Stimulated activated CD4-positive, alpha-beta T cell treated with anti-CD3 and anti-CD28 coated beads, Interleukin-1b, Interleukin-23, amount 100 ng/mL, for 1 hour (primary cell): ENCODE data around the gene MPC1.
"Not testable (repeated sequence)": the region's sequence is repeated elsewhere in the genome, so short reads cannot be mapped to it uniquely, and the experiment has no call there.

Source experiments
- DNase-seq, 2 donors: peaks; one replicate each; pipeline ENCODE4 v3.0.0-alpha.2; 2020; ENCODE audit warnings: low read depth in 2 of 2

MPC1 gene

GRCh38 chr6:166381381-166381732 is 1.4 kb downstream of the MPC1 start:
- no peak for DNase-seq

- DNase-seq = no peak
Measured at GRCh38 chr6:166379800-166380199, 2.9 kb downstream of the MPC1 start.

- no peak for DNase-seq
Measured at GRCh38 chr6:166379103-166379586, 3.6 kb downstream of the MPC1 start.

GRCh38 chr6:166377721-166378120 is 5.0 kb downstream of the MPC1 start:
- DNase-seq = no peak

- no peak for DNase-seq
Measured at GRCh38 chr6:166375013-166375412, 7.7 kb downstream of the MPC1 start.

- DNase-seq = no peak
Measured at GRCh38 chr6:166370489-166370888, 12.3 kb downstream of the MPC1 start.

- DNase-seq = no peak
Measured at GRCh38 chr6:166369782-166370181, 13.0 kb downstream of the MPC1 start.

- no peak for DNase-seq
Measured at GRCh38 chr6:166366921-166367320, 15.8 kb downstream of the MPC1 start.

GRCh38 chr6:166365806-166366205 is 16.9 kb downstream of the MPC1 start:
- no peak for DNase-seq

- no peak for DNase-seq
Measured at GRCh38 chr6:166365221-166365620, 17.5 kb downstream of the MPC1 start.

- no peak for DNase-seq
Measured at GRCh38 chr6:166364456-166364855, 18.3 kb downstream of the MPC1 start.

GRCh38 chr6:166362427-166362826 is 20.3 kb downstream of the MPC1 start:
- DNase-seq = not testable (repeated sequence)

GRCh38 chr6:166361077-166361429 is 21.7 kb downstream of the MPC1 start:
- no peak for DNase-seq

GRCh38 chr6:166360243-166361076 is 22.3 kb downstream of the MPC1 start:
- no peak for DNase-seq

GRCh38 chr6:166355552-166355951 is 27.2 kb downstream of the MPC1 start:
- DNase-seq = no peak

GRCh38 chr6:166354965-166355364 is 27.8 kb downstream of the MPC1 start:
- DNase-seq = no peak

- DNase-seq = no peak
Measured at GRCh38 chr6:166354143-166354542, 28.6 kb downstream of the MPC1 start.

- no peak for DNase-seq
Measured at GRCh38 chr6:166353507-166353906, 29.2 kb downstream of the MPC1 start.

- no peak for DNase-seq
Measured at GRCh38 chr6:166352923-166353322, 29.8 kb downstream of the MPC1 start.

- DNase-seq = no peak
Measured at GRCh38 chr6:166351715-166352285, 30.9 kb downstream of the MPC1 start.

- DNase-seq = no peak
Measured at GRCh38 chr6:166348305-166348949, 34.3 kb downstream of the MPC1 start.

GRCh38 chr6:166346965-166347364 is 35.8 kb downstream of the MPC1 start:
- DNase-seq = no peak

GRCh38 chr6:166346449-166346848 is 36.3 kb downstream of the MPC1 start:
- no peak for DNase-seq
